MCF 10A (cell line): ENCODE measurements around the gene SETBP1. TPM values are rescaled to one million over a fixed set of nuclear protein-coding genes. Genes with fewer than 3 reads are reported as not detected.

Experiments used
- BruUV-seq: library from RNA; stranded (reverse); fragments of 400-500 nt; replicated peaks from 2 replicates; lab custom pipeline; 2021; lab: Mats Ljungman, UMichigan
- CTCF ChIA-PET: fragments of 300-600 bp; sonication (Branson Sonifier 250); formaldehyde crosslinking; extraction: SDS; loops from one replicate; lab custom pipeline; 2021; ENCODE audit warnings: antibody characterized with exemption, inconsistent platforms; lab: Yijun Ruan, JAX
- POLR2A ChIA-PET: fragments of 300-600, 350-650 bp; sonication (Branson Sonifier 250); formaldehyde crosslinking; extraction: SDS; loops from one replicate; lab custom pipeline; 2020; ENCODE audit warnings: antibody characterized with exemption, inconsistent platforms; lab: Yijun Ruan, JAX
- DNase-seq: peaks from one replicate; pipeline ENCODE4 v3.0.0-alpha.2; 2018; ENCODE audit not compliant: unreplicated experiment
- H3K27ac Mint-ChIP-seq: one replicate; pipeline ENCODE4 v1.8.0; 2022; ENCODE audit warnings: mild to moderate bottlenecking, low read depth, mixed read lengths; ENCODE audit not compliant: unreplicated experiment
- H3K27me3 Mint-ChIP-seq: one replicate; pipeline ENCODE4 v1.8.0; 2022; ENCODE audit warnings: mixed read lengths; ENCODE audit not compliant: insufficient read depth, unreplicated experiment
- H3K36me3 Mint-ChIP-seq: one replicate; pipeline ENCODE4 v1.8.0; 2022; ENCODE audit warnings: mild to moderate bottlenecking, moderate library complexity, mixed read lengths; ENCODE audit not compliant: insufficient read depth, unreplicated experiment
- H3K4me1 Mint-ChIP-seq: one replicate; pipeline ENCODE4 v1.8.0; 2022; ENCODE audit warnings: mixed read lengths; ENCODE audit not compliant: insufficient read depth, unreplicated experiment
- H3K4me3 Mint-ChIP-seq: one replicate; pipeline ENCODE4 v1.8.0; 2022; ENCODE audit warnings: mild to moderate bottlenecking, moderate library complexity, mixed read lengths; ENCODE audit not compliant: unreplicated experiment
- H3K9me3 Mint-ChIP-seq: one replicate; pipeline ENCODE4 v1.8.0; 2022; ENCODE audit warnings: mixed read lengths; ENCODE audit not compliant: unreplicated experiment
- intact Hi-C: fragments of 100-400 bp; cut with micrococcal nuclease; formaldehyde crosslinking; loops from 2 replicates; pipeline ENCODE4 v1.14.1; 2022
- total RNA-seq: library from RNA; stranded (reverse); gene quantifications from 2 replicates; pipeline ENCODE4 v1.2.3, GENCODE V29; 2022
- TF ChIP-seq, protein P1 (sequence below): fragments of 200-600 bp; IDR thresholded peaks from one replicate; pipeline ENCODE4 v1.8.0; 2022; ENCODE audit warnings: antibody characterized with exemption, mild to moderate bottlenecking; ENCODE audit not compliant: unreplicated experiment

SETBP1 gene
- total RNA-seq, 1 experiment from 2014 or later, result 4.8 TPM

DNA sequence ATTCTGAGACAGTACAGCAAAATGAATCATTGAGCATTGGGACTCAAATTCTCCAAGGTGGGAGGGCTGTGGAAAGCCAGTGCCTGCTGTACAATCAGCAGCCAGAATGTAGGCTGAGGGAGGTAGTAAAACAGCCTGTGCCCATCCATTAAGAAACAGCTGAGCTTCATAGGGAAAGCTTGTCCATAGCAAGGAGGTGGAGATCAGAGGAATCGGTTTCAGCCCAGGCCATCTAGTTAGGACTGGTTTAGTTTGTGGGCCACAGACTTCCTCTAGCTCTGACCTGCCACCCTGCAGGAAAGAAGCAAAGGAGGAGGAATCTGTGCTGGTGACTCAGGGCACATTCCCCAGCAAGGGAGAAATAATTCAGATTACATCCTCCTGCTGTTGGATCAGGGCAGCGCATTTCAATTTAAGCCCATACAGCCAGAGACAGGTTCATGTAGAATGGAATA is 333.4 kb downstream of the SETBP1 start:
- H3K9me3 Mint-ChIP-seq, result no peaks in the 10 kb centered on the region
- TF ChIP-seq, protein P1, sequence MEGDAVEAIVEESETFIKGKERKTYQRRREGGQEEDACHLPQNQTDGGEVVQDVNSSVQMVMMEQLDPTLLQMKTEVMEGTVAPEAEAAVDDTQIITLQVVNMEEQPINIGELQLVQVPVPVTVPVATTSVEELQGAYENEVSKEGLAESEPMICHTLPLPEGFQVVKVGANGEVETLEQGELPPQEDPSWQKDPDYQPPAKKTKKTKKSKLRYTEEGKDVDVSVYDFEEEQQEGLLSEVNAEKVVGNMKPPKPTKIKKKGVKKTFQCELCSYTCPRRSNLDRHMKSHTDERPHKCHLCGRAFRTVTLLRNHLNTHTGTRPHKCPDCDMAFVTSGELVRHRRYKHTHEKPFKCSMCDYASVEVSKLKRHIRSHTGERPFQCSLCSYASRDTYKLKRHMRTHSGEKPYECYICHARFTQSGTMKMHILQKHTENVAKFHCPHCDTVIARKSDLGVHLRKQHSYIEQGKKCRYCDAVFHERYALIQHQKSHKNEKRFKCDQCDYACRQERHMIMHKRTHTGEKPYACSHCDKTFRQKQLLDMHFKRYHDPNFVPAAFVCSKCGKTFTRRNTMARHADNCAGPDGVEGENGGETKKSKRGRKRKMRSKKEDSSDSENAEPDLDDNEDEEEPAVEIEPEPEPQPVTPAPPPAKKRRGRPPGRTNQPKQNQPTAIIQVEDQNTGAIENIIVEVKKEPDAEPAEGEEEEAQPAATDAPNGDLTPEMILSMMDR, result peak; percentile 22
- no peaks in the 10 kb centered on the region for H3K27me3 Mint-ChIP-seq
- peaks cover 33% of the 10 kb centered on the region for H3K4me1 Mint-ChIP-seq
- H3K4me3 Mint-ChIP-seq, result no peak overlapping the region
- intact Hi-C loops, result no loop called here
- no peak overlapping the region for H3K27ac Mint-ChIP-seq
- ChIA-PET CTCF (interaction anchor here (1.0 to 1.4 kb wide), 2 partner anchors 25 to 370 kb away, joined by 3 to 7 read pairs; no protein-coding TSS in a partner anchor), POLR2A (no interaction called here)
- H3K36me3 Mint-ChIP-seq, result no peaks in the 10 kb centered on the region
- BruUV-seq, result no TSS peak
- peak; percentile 69 for DNase-seq

DNA sequence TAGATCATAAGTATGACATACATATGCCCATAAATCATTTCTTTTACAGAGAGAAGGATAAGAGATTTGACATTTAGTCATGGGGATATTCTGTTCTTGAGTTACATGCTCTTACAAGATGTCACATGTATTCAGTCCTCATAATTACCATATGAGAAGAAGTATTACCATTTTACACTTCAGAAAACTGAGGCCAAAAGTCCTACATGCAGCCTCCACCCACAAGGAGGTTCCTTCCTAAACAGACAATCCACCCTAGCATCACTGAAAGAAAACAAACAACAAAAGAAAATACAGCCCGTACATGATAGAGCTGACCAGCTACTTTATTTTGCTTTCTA is 335.1 kb downstream of the SETBP1 start:
- no peak for DNase-seq
- H3K9me3 Mint-ChIP-seq, result no peaks in the 10 kb centered on the region
- no peak overlapping the region for H3K27ac Mint-ChIP-seq
- H3K4me3 Mint-ChIP-seq, result no peak overlapping the region
- no TSS peak for BruUV-seq
- H3K36me3 Mint-ChIP-seq, result no peaks in the 10 kb centered on the region
- peaks cover 42% of the 10 kb centered on the region for H3K4me1 Mint-ChIP-seq
- intact Hi-C loops, result no loop called here
- TF ChIP-seq, protein P1, result no peak
- POLR2A ChIA-PET, result no interaction called here
- CTCF ChIA-PET, result interaction anchor here (0.6 kb wide), 1 partner anchor 14 kb away, joined by 4 read pairs; no protein-coding TSS in a partner anchor
- H3K27me3 Mint-ChIP-seq, result no peaks in the 10 kb centered on the region

DNA sequence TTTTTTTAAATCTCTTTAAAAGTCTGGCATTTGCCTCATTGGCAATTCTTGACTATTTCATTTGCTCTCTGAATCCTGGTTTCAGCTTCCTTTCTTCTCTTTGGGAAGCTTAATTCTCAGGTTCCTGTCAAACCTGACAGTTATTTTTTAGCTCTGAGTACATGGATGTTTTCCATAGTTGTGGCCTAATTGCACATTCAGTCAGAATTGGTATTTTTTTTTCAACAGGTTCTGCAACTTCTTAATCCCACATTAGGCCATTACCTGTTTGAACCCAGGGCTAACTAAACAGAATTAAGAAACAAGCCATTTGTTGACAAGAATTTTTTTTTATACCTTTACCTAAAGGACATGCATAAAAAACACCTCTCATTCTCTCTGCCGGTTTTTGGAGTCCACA is 338.8 kb downstream of the SETBP1 start:
- Mint-ChIP-seq H3K4me1 (peaks cover 25% of the 10 kb centered on the region), H3K27me3 (no peaks in the 10 kb centered on the region), H3K36me3 (no peaks in the 10 kb centered on the region), H3K4me3 (no peak overlapping the region), H3K9me3 (no peaks in the 10 kb centered on the region), H3K27ac (no peak overlapping the region)
- POLR2A ChIA-PET, result no interaction called here
- DNase-seq, result no peak
- intact Hi-C loops, result no loop called here
- TF ChIP-seq, protein P1, result no peak
- CTCF ChIA-PET, result interaction anchor here (0.6 kb wide), 1 partner anchor 351 kb away, joined by 5 read pairs; no protein-coding TSS in a partner anchor
- no TSS peak for BruUV-seq

DNA sequence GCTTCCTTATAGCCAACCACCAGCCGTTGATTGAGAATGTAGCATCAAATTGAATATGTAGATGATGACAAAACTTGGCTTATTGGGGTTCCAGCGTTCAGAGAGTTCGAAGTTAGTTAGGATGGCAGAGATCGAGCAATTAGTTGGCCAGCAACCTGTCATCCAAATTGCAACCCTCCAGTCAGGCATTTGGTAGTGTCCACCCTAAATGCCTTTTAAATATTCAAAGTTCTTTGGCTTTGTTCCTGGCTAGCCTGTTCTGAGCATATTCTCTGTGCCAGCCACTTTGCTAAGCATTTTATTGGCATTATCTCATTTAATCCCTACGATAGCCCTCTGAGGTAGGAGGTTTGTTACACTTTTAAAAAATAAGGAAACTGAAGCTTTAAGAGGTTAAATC is 342.8 kb downstream of the SETBP1 start:
- Mint-ChIP-seq H3K27ac (no peak overlapping the region), H3K36me3 (no peaks in the 10 kb centered on the region), H3K4me1 (peaks cover 9% of the 10 kb centered on the region), H3K27me3 (no peaks in the 10 kb centered on the region), H3K9me3 (no peaks in the 10 kb centered on the region), H3K4me3 (no peak overlapping the region)
- ChIA-PET POLR2A (no interaction called here), CTCF (interaction anchor here (0.6 to 1.0 kb wide), 2 partner anchors 171 to 189 kb away, joined by 3 to 4 read pairs; no protein-coding TSS in a partner anchor)
- no TSS peak for BruUV-seq
- DNase-seq, result no peak
- TF ChIP-seq, protein P1, result no peak
- intact Hi-C loops, result no loop called here
